ENCODE data around the gene ZDHHC9. TPM values are rescaled to one million over a fixed set of nuclear protein-coding genes. Genes with fewer than 3 reads are reported as not detected.

ZDHHC9 gene
- total RNA-seq, 1 donor from 2014 or later: 19.0 TPM

- DNase-seq: no peak
Observed at GRCh38 chrX:129785160-129785947, 58.3 kb downstream of the ZDHHC9 start.

GRCh38 chrX:129784371-129784770 is 59.3 kb downstream of the ZDHHC9 start:
- no peak for DNase-seq

DNA sequence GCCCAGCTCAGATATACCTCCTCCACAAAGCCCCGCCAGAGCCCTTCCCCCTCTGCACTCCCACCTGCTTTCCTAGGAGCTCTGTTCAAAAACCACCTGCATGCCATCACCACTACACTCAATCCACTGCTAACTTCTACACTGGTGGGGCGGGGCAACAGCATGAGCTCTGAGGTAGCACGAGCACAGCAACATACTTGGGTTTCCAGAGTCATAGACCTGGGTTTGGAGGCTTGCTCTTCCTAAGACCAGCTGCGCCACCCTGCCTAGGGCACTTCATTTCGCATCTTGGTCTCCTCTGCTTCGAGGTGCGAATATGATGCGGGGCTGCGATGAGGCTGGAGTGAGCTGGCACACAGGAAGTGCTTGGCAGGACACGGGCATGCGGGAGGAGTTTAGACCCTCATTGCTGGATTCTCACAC is 60.4 kb downstream of the ZDHHC9 start:
- no peak for DNase-seq

DNA sequence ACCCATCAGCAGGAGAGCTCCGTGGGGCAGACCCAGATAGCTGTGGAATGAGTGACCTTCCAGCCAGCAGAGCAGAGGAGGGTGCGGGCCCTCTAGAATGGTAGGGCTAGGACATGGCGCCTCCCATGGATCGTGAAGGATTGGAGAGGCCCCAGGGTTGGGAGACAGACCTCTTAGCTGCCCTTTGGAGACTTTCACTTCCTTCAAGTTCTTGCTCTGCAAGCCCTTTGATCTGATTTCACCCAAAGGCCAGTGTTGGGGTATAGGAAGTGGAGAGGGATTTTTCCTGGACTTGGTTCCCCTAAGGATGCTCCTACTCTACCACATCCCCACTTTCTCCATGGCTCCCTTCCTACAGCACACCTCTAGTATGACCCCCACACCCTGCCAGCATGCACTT is 61.0 kb downstream of the ZDHHC9 start:
- no peak for DNase-seq

- DNase-seq: no peak
Observed at GRCh38 chrX:129781680-129782495, 61.8 kb downstream of the ZDHHC9 start.

DNA sequence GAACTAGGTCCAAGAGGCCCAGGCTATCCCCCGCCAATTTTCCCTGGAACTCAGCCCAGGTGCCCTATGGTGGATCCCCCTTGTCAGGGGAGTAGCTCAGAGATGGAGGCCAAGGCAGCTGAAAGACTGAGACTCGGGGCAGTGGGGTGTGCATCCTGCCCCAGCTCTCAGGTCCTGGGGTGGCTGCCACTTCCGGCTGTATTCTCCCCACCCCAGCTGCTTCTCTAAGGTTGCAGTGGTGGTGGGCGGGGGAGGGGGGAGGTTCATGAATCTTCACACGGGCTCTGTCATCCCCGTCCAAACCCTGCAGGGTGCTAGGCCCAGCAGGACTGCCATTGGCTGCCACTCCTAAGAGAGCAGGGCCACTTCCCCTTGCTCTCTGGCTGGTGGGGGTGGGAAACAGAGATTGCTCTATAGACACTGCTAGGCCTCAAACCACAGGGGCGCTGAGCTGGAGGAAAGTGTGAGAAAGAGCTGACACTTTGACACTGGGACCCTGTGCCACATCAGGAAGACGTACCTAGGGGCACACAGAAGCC is 62.5 kb downstream of the ZDHHC9 start:
- no peak for DNase-seq

GRCh38 chrX:129780441-129781105 is 63.1 kb downstream of the ZDHHC9 start:
- DNase-seq: no peak

DNA sequence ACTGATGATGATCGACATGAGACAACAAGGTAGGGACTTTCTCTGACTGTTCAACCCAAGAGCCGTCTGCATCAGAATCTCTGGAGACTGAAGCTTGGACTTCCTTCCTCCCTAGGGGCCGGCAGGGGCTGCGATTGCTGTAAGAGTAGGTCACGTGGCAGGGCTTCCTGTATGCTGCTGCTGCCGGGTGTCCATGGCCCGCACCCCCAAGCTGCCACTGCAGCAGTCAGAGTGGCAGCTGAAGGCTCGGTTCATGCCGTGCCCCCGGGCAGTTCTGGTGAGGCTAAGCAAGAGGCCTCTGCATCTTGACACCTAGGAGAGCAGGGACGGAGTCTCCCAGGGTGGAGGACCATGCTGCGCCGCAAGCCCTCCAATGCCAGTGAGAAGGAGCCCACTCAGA is 63.9 kb downstream of the ZDHHC9 start, which contains the start of gene SASH3:
Gene SASH3 (plus strand): TSS at position 203 of the 400 bp plus-strand sequence. CDS start 149 bp downstream, at position 352.
- no peak for DNase-seq

- DNase-seq: no peak
Observed at GRCh38 chrX:129779086-129779672, 64.5 kb downstream of the ZDHHC9 start.

DNA sequence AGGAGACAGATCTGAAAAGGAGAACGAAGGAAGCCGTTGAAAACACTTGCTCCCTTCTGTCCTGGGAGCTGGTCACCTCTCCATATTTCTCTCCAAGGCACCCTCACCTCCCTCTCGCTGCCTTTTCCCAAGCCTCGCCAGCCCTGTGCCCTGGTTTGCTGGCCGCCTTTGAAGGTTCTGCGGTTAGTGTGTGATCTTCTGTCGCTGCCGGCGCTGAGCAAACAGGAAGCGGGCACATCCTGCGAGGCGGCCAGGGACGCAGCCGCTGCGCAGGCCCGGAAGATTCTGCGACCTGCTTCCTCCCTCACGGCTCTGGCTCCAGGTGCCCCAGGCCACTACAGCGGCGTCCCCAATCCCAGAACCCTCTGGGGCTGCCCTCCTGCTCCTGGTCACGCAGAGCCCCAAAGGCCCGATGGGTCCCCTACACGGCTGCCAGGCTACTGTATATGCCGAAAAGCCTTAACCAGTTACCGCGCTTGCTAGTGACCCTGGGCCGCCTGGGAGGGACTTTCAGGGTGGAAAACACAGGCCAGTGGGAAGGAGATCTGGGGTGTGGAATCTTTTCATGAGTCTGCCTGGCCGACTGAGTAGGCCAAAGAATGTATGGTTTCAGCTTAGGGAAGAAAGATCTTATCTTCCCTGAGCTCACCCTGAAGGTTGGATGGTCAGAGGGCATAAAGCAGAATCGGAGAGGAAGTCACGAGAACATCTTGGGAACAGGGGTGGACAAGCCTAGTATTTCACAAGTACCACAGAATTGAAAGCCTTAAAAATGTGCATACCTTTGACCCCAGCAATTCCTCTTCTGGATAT is 66.3 kb downstream of the ZDHHC9 start:
- no peak for DNase-seq

DNA sequence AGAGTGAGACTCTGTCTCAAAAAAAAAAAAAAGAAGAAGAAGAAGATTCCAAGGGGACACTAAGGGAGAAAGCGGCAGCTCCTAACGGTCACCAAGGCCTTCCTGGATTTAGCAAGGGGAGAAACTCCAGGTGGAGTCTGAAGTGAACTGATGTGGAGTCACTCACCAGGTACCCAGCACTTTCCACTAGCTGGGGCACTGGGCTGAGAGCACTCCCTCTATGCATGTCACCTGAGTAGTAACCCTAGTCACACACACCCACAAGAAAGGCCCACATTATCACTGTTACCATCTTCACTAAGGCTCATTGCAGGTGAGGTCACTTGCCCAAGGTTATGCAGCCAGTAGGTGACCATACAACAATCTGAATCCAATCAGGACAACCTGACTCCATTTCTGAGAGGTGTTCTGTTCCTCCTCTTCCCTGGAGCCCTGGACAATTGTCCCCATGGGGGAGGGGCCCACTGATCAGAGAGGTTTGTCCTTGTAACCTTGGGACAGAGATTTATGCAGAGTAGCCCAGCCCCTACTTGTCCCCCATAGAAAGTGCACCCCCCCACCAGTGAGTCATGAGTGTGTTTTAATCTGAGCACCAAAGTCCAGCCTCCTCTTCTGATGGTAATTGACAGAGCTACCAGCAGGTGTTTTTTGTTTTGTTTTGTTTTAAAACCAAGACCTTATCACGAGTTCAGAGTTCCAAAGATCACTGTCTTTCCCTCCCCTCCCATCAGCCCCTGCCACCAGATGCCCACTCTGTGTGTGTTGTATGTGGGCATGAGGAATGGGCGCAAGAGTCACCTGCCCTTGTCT is 69.8 kb downstream of the ZDHHC9 start:
- DNase-seq: no peak

DNA sequence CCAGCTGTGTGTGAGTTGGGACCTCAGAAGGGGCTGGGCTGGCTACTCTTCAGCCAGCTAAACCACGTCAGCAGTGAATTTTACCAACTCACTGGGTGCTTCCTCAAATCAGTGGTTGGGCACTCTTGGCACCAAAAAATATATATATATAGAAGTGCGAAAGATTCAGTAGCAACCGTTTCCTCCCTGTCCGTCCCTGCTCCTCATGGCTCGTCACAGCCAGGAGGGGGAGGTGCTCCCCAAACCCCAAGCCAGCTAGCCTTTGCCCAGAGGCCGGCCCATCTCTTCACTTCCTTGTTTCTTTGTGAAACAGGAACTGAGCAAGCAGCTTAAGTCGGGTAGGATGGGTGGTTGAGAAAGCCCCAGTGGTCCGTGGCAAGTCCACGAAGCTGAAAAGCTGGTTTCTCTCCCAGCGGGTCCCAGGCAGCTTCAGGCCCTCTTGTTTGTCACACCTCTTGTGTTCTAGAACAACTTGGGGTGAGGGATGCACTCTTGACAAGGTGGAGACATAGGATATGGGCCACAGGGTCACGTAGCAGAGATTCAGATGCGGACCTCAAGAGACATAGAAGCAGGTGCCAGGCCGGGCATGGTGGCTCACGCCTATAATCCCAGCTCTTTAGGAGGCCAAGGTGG is 70.8 kb downstream of the ZDHHC9 start:
- DNase-seq: no peak

DNA sequence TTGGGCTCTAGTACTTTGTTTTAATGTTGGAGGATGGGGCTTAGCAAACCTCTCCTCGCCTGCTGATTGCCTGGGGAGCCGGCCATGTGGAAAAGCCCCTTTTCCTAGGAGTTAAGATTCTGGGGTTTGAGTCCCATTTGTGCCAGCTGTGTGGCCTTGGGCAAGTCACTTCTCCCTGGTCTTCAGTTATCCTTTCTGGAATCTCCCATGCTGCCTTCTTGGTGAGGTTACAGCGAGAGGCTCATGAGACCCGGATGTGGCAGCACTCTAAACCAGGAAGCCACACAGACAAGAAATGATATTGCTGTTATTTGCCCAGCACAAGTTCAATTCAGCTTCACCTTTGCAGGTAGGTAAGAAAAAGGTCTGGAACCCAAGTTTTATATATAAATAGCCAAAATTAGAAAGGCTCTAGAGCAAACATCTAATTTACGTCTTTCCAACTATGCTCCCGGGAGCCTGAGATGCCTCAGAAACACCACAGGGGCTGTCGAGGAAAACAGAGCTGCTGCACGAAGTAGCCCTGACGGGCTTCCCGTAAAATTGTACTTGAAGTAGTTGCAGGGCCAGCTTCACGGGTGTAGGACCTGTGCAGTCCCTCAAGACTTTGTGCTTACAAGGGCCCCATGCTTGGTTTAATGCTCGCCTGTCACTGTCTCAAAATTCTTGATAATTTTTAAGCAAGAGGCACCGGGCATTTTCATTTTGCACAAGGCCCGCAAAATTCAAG is 72.3 kb downstream of the ZDHHC9 start:
- DNase-seq: no peak

DNA sequence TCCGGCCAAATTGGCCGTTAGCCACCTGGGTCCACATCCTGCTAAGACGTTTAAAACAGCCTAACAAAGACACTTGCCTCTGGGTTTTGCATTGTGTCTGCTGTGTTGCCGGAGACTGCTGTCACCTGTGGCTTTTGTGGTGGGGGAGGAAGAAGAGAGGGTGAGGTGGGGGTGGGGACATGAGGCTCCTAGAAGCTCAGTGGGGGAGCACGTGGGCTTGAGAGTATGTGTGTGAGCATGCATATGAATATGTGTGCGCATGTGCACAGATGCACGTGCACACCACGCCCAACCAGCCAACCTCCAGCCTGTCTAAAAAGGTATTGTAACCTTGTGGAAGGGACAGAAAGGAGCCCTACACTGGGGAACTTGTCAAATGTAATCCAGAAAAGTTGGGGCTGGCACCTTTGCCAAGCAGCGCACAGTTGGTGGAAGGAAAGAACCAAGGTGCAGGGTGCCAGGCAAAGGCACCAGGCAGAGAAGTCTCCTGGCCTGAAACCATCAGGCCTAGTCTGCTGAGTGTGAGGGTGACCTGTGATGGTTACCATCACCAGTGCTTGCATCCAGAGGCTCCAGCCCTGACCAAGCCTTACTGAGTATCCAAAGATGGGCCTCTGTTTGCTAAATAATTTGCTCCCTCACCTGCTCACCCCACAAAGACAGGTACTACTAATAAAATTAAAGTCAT is 74.1 kb downstream of the ZDHHC9 start:
- DNase-seq: no peak

DNA sequence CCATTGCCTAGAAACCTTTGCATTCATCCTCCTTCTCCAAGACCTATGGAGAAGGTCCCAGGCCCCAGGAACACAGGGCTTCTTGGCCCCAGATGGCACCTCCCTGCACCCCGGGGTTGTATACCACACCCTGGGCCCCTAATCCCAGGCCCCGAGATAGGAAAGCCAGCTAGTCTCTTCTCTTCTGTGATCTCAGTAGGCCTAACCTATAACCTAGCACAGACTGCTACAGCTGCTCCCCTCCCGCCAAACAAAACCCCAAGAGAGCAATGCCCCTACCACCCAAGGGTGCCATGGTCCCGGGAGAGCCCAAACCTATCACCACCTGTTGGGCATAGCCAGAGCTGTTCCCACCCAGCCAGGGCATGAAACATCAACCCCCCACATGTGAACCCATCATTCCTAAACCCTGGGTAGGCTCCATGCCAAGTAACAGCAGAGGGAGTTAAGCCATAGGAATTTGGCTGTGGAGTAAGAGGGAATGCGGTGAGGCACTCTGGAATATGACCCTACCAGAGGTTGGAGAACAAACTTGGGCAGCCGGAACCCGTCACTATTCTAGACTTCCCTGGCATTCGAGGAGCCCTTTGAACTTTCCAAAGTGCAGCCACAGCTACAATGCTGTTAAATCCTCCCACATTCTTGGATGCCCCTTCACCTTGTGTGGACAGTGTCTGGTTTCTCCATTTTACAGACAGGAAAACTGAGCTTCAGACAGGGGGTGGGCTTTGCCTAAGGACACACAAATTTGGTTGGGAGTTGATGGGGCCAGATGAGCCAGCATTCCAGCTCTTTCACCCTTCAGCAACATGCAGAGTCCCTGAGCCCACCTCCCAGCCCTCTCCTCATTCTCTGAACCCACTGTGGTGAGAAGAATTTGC is 74.9 kb downstream of the ZDHHC9 start:
- DNase-seq: no peak

- DNase-seq: no peak
Observed at GRCh38 chrX:129768186-129768585, 75.5 kb downstream of the ZDHHC9 start.

- DNase-seq: no peak
Observed at GRCh38 chrX:129763666-129764065, 80.0 kb downstream of the ZDHHC9 start.

All from skin of body (tissue), 2 donors.